ENCODE results near the gene ZNF287. TPM values are rescaled to one million over a fixed set of nuclear protein-coding genes. Genes with fewer than 3 reads are reported as not detected.
A peak's percentile ranks its signal among the peaks of the same experiment; 100 is the strongest.

The ZNF287 gene
- total and polyA plus RNA-seq, 2 donors from 2014 or later: 8.7 to 9.2 TPM

DNA sequence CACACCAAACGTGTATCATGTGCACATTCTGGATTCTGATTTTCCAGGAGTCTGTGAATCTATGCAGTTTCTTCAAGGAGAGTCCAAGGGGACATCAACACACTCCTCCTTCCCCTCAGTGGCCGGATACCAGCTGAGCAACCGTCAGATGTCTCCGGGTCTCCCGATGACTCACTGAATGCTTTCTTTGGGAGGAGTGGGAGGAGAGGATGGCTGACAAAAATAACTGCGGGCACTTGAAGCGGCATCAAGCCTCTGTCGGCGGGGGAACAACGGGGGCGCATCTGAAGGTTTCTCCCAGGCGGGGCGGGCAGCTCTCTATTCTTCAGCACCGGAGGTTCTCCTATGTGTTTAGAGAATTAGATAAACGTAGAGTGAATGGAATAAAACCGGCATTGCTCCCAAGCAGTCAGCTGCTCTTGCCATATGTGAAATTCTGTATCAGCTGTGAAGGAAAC is 52.4 kb downstream of the ZNF287 start:
- TF ChIP-seq, protein P1, sequence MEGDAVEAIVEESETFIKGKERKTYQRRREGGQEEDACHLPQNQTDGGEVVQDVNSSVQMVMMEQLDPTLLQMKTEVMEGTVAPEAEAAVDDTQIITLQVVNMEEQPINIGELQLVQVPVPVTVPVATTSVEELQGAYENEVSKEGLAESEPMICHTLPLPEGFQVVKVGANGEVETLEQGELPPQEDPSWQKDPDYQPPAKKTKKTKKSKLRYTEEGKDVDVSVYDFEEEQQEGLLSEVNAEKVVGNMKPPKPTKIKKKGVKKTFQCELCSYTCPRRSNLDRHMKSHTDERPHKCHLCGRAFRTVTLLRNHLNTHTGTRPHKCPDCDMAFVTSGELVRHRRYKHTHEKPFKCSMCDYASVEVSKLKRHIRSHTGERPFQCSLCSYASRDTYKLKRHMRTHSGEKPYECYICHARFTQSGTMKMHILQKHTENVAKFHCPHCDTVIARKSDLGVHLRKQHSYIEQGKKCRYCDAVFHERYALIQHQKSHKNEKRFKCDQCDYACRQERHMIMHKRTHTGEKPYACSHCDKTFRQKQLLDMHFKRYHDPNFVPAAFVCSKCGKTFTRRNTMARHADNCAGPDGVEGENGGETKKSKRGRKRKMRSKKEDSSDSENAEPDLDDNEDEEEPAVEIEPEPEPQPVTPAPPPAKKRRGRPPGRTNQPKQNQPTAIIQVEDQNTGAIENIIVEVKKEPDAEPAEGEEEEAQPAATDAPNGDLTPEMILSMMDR (IDR thresholded peaks at IDR 0.05; ENCODE audit: borderline replicate concordance, extremely low read depth, insufficient read depth): no peak
- Histone ChIP-seq H3K36me3 (ENCODE audit: control insufficient read depth in 2 of 3, insufficient read depth in 3 of 3, low read length in 3 of 3) (no peaks in the 10 kb centered on the region), H3K4me3 (ENCODE audit: low read length in 3 of 3) (no peak overlapping the region), H3K9me3 (ENCODE audit: control insufficient read depth in 2 of 3, insufficient read depth in 1 of 3, low read length in 3 of 3) (no peaks in the 10 kb centered on the region), H3K27ac (ENCODE audit: low read depth in 2 of 2, low read length in 2 of 2) (no peak overlapping the region), H3K27me3 (ENCODE audit: control insufficient read depth, insufficient read depth, low read length) (no peaks in the 10 kb centered on the region), H3K4me1 (ENCODE audit: control insufficient read depth in 2 of 3, insufficient read depth in 2 of 3, low read depth in 1 of 3, low read length in 3 of 3) (peaks cover 0 to 3% (median 0%) of the 10 kb centered on the region in 3 donors), H3K9ac (ENCODE audit: low read length in 3 of 3) (no peak overlapping the region)
- intact Hi-C loops (cut with DNase I): no loop called here
- DNase-seq: peak in 4 of 5 donors; percentile 48 to 84 (median 66)
- no peak for FAIRE-seq

DNA sequence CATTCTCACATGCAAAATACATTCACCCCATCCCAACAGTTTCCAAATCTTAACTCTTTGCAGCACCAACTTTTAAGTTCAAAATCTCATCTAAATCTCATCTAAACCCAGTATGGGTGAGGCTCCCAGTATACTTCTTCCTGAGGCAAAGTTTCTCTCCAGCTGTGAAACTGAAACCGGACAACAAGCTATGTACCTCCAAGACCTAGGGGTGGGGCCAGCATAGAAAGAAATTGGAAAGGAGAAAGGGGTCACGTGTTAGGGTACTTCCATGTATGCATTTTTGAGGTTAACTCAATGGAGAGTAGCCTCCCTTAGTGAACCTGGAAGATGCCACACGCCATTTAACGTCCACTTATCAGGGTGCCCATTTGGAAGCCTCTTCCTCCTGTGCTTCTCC is 53.1 kb downstream of the ZNF287 start:
- Histone ChIP-seq H3K9me3 (ENCODE audit: control insufficient read depth in 2 of 3, insufficient read depth in 1 of 3, low read length in 3 of 3) (no peaks in the 10 kb centered on the region), H3K27ac (ENCODE audit: low read depth in 2 of 2, low read length in 2 of 2) (no peak overlapping the region), H3K27me3 (ENCODE audit: control insufficient read depth, insufficient read depth, low read length) (no peaks in the 10 kb centered on the region), H3K4me3 (ENCODE audit: low read length in 3 of 3) (no peak overlapping the region), H3K4me1 (ENCODE audit: control insufficient read depth in 2 of 3, insufficient read depth in 2 of 3, low read depth in 1 of 3, low read length in 3 of 3) (peaks cover 0 to under 1% (median 0%) of the 10 kb centered on the region in 3 donors), H3K36me3 (ENCODE audit: control insufficient read depth in 2 of 3, insufficient read depth in 3 of 3, low read length in 3 of 3) (no peaks in the 10 kb centered on the region), H3K9ac (ENCODE audit: low read length in 3 of 3) (no peak overlapping the region)
- DNase-seq (no peak), FAIRE-seq (no peak)
- TF ChIP-seq, protein P1 (IDR thresholded peaks at IDR 0.05; ENCODE audit: borderline replicate concordance, extremely low read depth, insufficient read depth): no peak
- intact Hi-C loops (cut with DNase I): no loop called here

DNA sequence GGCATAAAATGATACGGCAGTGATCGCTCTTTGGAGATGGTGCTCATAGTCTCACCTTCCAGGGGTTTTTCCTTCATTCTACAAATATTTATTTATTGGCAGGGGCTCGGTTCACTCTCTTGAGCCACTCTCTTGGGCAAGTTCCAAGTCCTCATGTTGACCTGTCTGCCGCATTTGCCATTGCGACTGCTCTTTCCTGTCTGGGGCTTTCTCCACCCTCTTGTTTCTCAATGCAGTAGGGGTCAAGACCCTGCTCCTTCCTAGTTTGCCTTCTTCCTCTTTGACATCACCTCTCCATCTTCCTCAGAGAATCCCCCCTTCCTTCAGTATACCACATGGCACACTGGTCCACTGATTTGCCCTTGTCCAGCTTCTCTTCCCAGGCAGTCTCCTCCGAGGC is 55.1 kb downstream of the ZNF287 start:
- no peak for DNase-seq
- TF ChIP-seq, protein P1 (IDR thresholded peaks at IDR 0.05; ENCODE audit: borderline replicate concordance, extremely low read depth, insufficient read depth): no peak
- Histone ChIP-seq H3K9me3 (ENCODE audit: control insufficient read depth in 2 of 3, insufficient read depth in 1 of 3, low read length in 3 of 3) (no peaks in the 10 kb centered on the region), H3K27me3 (ENCODE audit: control insufficient read depth, insufficient read depth, low read length) (no peaks in the 10 kb centered on the region), H3K9ac (ENCODE audit: low read length in 3 of 3) (no peak overlapping the region), H3K4me3 (ENCODE audit: low read length in 3 of 3) (no peak overlapping the region), H3K36me3 (ENCODE audit: control insufficient read depth in 2 of 3, insufficient read depth in 3 of 3, low read length in 3 of 3) (no peaks in the 10 kb centered on the region), H3K27ac (ENCODE audit: low read depth in 2 of 2, low read length in 2 of 2) (no peak overlapping the region), H3K4me1 (ENCODE audit: control insufficient read depth in 2 of 3, insufficient read depth in 2 of 3, low read depth in 1 of 3, low read length in 3 of 3) (no peaks in the 10 kb centered on the region)
- no peak for FAIRE-seq
- intact Hi-C loops (cut with DNase I): no loop called here

DNA sequence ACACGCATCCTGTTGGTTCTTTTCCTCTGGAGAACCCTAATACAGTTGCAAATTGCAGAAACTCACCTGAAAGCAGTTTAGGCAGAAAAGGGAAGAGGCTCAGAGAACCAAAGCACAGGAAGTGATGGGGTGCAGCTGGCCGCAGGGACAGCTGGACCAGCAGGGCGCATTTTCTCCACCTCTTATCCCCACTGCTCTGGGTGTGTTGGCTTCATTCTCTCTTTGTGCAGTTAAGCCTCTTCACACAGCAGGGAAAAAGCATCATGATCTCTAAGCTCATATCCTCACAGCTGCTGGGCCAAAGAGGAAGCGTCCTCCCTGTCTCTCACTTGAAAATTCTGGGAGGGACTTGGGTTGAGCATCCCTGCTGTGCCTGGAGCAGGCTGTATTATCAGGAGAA is 57.0 kb downstream of the ZNF287 start:
- Histone ChIP-seq H3K27me3 (ENCODE audit: control insufficient read depth, insufficient read depth, low read length) (no peaks in the 10 kb centered on the region), H3K36me3 (ENCODE audit: control insufficient read depth in 2 of 3, insufficient read depth in 3 of 3, low read length in 3 of 3) (no peaks in the 10 kb centered on the region), H3K4me3 (ENCODE audit: low read length in 3 of 3) (no peak overlapping the region), H3K27ac (ENCODE audit: low read depth in 2 of 2, low read length in 2 of 2) (no peak overlapping the region), H3K9me3 (ENCODE audit: control insufficient read depth in 2 of 3, insufficient read depth in 1 of 3, low read length in 3 of 3) (no peaks in the 10 kb centered on the region), H3K9ac (ENCODE audit: low read length in 3 of 3) (no peak overlapping the region), H3K4me1 (ENCODE audit: control insufficient read depth in 2 of 3, insufficient read depth in 2 of 3, low read depth in 1 of 3, low read length in 3 of 3) (no peaks in the 10 kb centered on the region)
- intact Hi-C loops (cut with DNase I): no loop called here
- peak in 1 of 5 donors; percentile 31 for DNase-seq
- TF ChIP-seq, protein P1 (IDR thresholded peaks at IDR 0.05; ENCODE audit: borderline replicate concordance, extremely low read depth, insufficient read depth): no peak
- FAIRE-seq: no peak
